Endothelial cell (in vitro differentiated cells): ENCODE data around the gene LLPH. TPM values are rescaled to one million over a fixed set of nuclear protein-coding genes. Genes with fewer than 3 reads are reported as not detected.
A peak's percentile ranks its signal among the peaks of the same experiment; 100 is the strongest.
"Not testable (repeated sequence)": the region's sequence is repeated elsewhere in the genome, so short reads cannot be mapped to it uniquely, and the experiment has no call there.

ENCODE experiments used
- DNase-seq: peaks from one replicate; pipeline ENCODE4 v3.0.0; 2021; ENCODE audit warnings: low spot score
- H3K27ac Mint-ChIP-seq: one replicate; pipeline ENCODE4 v1.8.0; 2021; ENCODE audit warnings: mixed read lengths, inconsistent platforms; ENCODE audit not compliant: unreplicated experiment
- H3K27me3 Mint-ChIP-seq: one replicate; pipeline ENCODE4 v1.8.0; 2021; ENCODE audit warnings: mild to moderate bottlenecking, moderate library complexity, mixed read lengths, inconsistent platforms; ENCODE audit not compliant: unreplicated experiment
- H3K36me3 Mint-ChIP-seq: one replicate; pipeline ENCODE4 v1.8.0; 2021; ENCODE audit warnings: mild to moderate bottlenecking, low read depth, mixed read lengths, inconsistent platforms; ENCODE audit not compliant: unreplicated experiment
- H3K4me1 Mint-ChIP-seq: one replicate; pipeline ENCODE4 v1.8.0; 2021; ENCODE audit warnings: mild to moderate bottlenecking, mixed read lengths, inconsistent platforms; ENCODE audit not compliant: unreplicated experiment
- H3K4me3 Mint-ChIP-seq: one replicate; pipeline ENCODE4 v1.8.0; 2021; ENCODE audit warnings: mild to moderate bottlenecking, mixed read lengths, inconsistent platforms; ENCODE audit not compliant: unreplicated experiment
- H3K9me3 Mint-ChIP-seq: one replicate; pipeline ENCODE4 v1.8.0; 2021; ENCODE audit warnings: mixed read lengths, inconsistent platforms; ENCODE audit not compliant: unreplicated experiment
- long read RNA-seq: library from polyadenylated mRNA; unstranded; transcript quantifications from one replicate; pipeline ENCODE4 v2.0.0, GENCODE V29; 2020; ENCODE audit not compliant: unreplicated experiment
- total RNA-seq: library from RNA; stranded (reverse); fragmentation: NEBNext Ultra II Directional; extraction: Animal tissue kit (Norgen Biotek cat#: 25700); gene quantifications from one replicate; pipeline ENCODE4 v1.2.1, GENCODE V29; 2021; ENCODE audit not compliant: unreplicated experiment
- TF ChIP-seq, protein P1 (sequence below): fragments of 200-600 bp; sonication (generic); IDR thresholded peaks from one replicate; pipeline ENCODE4 v1.5.0; 2021; ENCODE audit warnings: antibody characterized with exemption; ENCODE audit not compliant: unreplicated experiment

The LLPH gene
- total RNA-seq, result 20.9 TPM
- long read RNA-seq, full-length matches to known transcripts, result 4 of 5 reads
- long read RNA-seq, partial matches to known transcripts, result 0 of 5 reads
- long read RNA-seq, other reads (novel, unspliced or antisense), result 1 of 5 reads

DNA sequence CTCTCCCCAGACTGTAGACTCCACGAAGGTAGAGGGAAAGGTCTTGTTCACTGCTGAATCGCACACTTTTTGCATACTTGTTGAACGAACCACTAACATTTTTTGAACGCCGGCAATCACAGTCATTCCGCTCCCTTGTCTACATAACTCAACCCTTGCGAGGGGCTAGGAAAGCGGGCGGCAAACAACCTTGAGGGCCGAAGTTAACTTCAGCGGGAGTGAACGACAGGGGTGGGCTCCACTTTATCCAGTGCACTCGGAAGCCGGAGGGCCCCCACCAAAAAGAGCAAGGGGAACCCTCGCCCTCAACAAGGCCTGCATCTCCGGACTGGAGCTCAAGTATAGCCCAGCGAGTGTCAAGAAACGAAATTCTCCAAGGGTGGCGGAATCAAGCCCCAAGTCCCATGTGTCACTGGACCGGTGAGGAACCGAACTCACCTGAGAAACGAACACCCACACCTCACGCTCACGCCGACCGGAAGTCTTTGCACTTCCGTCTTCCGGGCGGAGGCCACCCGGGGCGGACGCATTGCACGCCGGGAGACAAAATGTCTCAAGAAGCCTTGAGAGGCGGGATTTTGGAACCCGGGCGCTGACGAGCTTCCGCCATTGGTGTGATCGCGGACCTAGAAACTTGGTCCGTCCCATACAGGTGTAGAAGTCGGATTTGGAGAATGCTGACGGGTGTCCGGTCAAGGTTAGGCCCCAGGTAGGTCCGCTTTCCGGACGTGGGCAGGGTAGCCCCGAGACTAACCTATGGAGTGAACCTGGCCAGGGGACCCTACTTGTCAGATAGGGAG is at the start of gene LLPH:
Gene LLPH (minus strand): TSS at position 484 of the 800 bp plus-strand sequence. CDS start 1,644 bp downstream, outside the sequence.
- peaks cover 30% of the 10 kb centered on the region for H3K4me1 Mint-ChIP-seq
- H3K4me3 Mint-ChIP-seq, result peak within 1 kb of the TSS; percentile 98
- peaks cover 10% of the 10 kb centered on the region for H3K36me3 Mint-ChIP-seq
- TF ChIP-seq, protein P1, sequence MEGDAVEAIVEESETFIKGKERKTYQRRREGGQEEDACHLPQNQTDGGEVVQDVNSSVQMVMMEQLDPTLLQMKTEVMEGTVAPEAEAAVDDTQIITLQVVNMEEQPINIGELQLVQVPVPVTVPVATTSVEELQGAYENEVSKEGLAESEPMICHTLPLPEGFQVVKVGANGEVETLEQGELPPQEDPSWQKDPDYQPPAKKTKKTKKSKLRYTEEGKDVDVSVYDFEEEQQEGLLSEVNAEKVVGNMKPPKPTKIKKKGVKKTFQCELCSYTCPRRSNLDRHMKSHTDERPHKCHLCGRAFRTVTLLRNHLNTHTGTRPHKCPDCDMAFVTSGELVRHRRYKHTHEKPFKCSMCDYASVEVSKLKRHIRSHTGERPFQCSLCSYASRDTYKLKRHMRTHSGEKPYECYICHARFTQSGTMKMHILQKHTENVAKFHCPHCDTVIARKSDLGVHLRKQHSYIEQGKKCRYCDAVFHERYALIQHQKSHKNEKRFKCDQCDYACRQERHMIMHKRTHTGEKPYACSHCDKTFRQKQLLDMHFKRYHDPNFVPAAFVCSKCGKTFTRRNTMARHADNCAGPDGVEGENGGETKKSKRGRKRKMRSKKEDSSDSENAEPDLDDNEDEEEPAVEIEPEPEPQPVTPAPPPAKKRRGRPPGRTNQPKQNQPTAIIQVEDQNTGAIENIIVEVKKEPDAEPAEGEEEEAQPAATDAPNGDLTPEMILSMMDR, result no peak
- peak within 1 kb of the TSS; percentile 90 for H3K27ac Mint-ChIP-seq
- peak; percentile 80 for DNase-seq
- peaks cover 4% of the 10 kb centered on the region for H3K27me3 Mint-ChIP-seq
- H3K9me3 Mint-ChIP-seq, result no peaks in the 10 kb centered on the region

GRCh38 chr12:66176105-66176900 is 45.8 kb upstream of the LLPH start:
- H3K4me1 Mint-ChIP-seq, result peaks cover 6% of the 10 kb centered on the region
- TF ChIP-seq, protein P1, result no peak
- H3K27ac Mint-ChIP-seq, result no peak overlapping the region
- H3K27me3 Mint-ChIP-seq, result no peaks in the 10 kb centered on the region
- no peak overlapping the region for H3K4me3 Mint-ChIP-seq
- no peaks in the 10 kb centered on the region for H3K36me3 Mint-ChIP-seq
- DNase-seq, result no peak
- no peaks in the 10 kb centered on the region for H3K9me3 Mint-ChIP-seq

DNA sequence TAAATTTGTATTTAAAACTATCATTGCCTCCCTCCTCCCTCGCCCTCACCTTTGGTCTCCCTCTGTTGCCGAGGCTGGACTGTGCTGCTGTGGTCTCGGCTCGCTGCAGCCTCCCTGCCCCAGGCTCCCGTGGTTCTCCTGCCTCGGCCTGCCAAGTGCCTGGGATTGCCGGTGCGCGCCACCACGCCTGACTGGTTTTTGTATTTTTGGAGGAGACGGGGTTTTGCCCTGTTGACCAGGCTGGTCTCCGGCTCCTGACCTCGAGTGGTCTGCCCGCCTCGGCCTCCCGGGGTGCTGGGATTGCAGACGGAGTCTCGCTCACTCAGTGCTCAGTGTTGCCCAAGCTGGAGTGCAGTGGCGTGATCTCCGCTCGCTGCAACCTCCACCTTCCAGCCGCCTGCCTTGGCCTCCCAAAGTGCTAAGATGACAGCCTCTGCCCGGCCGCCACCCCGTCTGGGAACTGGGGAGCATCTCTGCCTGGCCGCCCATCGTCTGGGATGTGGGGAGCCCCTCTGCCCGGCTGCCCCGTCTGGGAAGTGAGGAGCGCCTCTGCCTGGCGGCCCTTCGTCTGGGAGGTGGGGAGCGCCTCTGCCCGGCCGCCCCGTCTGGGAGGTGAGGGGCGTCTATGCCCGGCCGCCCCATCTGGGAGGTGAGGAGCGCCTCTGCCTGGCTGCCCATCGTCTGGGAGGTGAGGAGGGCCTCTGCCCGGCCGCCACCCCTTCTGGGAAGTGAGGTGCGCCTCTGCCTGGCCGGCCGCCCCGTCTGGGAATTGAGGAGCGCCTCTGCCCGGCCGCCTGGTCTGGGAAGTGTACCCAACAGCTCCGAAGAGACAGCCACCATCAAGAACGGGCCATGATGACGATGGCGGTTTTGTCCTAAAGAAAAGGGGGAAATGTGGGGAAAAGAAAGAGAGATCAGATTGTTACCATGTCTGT is 44.1 kb upstream of the LLPH start:
- DNase-seq, H3K4me3 Mint-ChIP-seq, H3K27ac Mint-ChIP-seq, H3K4me1 Mint-ChIP-seq, H3K27me3 Mint-ChIP-seq, H3K9me3 Mint-ChIP-seq, H3K36me3 Mint-ChIP-seq: not testable (repeated sequence)

- H3K9me3 Mint-ChIP-seq, result no peaks in the 10 kb centered on the region
- H3K4me1 Mint-ChIP-seq, result peaks cover 5% of the 10 kb centered on the region
- peak overlapping the region; percentile 91 for H3K27ac Mint-ChIP-seq
- H3K36me3 Mint-ChIP-seq, result peaks cover 4% of the 10 kb centered on the region
- TF ChIP-seq, protein P1, result no peak
- peaks cover 10% of the 10 kb centered on the region for H3K27me3 Mint-ChIP-seq
- no peak for DNase-seq
- peak overlapping the region; percentile 88 for H3K4me3 Mint-ChIP-seq
Measured at GRCh38 chr12:66170606-66171005, 40.1 kb upstream of the LLPH start.
